ENCODE results near the gene ELMO1. TPM values are rescaled to one million over a fixed set of nuclear protein-coding genes. Genes with fewer than 3 reads are reported as not detected.

The ELMO1 gene
- total and polyA plus RNA-seq, 10 of the 15 experiments (the other 5 are each of a cell fraction or from before 2014, with no cell fraction given) = 22.6 to 85.9 (median 56.6) TPM

DNA sequence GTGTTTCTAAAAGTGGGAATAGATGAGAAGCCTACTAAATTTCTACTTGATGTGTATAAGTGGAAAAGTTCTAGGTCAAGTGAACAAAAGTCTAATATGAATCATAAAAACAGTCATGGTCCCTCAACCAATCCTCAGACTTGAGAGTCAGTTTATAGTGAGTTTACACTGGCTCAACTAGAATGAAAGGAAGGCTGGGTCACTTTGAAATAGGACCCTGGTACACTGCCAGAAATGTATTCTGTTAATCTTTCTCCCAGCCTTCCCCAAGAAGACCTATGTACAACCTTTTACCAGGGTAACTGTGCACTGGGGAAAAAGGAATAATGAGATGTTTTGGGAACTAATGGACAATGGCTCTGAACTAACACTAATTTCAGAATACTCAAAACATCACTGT, 17.3 kb downstream of the ELMO1 start:
- H3K27ac ChIP-seq (ENCODE audit: control insufficient read depth, insufficient read depth) = no peak overlapping the region
- no peak for TF ChIP-seq GATAD2B (conservative IDR thresholded peaks at IDR 0.05; ENCODE audit: low read depth)
- TF ChIP-seq EGR1 (IDR thresholded peaks at IDR 0.05; ENCODE audit: borderline replicate concordance in 1 of 2, low read depth in 2 of 2, low read length in 2 of 2) = no peak
- TF ChIP-seq, protein P1, sequence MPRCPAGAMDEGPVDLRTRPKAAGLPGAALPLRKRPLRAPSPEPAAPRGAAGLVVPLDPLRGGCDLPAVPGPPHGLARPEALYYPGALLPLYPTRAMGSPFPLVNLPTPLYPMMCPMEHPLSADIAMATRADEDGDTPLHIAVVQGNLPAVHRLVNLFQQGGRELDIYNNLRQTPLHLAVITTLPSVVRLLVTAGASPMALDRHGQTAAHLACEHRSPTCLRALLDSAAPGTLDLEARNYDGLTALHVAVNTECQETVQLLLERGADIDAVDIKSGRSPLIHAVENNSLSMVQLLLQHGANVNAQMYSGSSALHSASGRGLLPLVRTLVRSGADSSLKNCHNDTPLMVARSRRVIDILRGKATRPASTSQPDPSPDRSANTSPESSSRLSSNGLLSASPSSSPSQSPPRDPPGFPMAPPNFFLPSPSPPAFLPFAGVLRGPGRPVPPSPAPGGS (IDR thresholded peaks at IDR 0.05; ENCODE audit: borderline replicate concordance, insufficient read depth, low read depth, low read length, poor library complexity, severe bottlenecking) = no peak
- no peak for TF ChIP-seq PBX3 (IDR thresholded peaks at IDR 0.05; ENCODE audit: insufficient replicate concordance, low read depth, low read length)
- ChIA-PET SMC1A (ENCODE audit: uncharacterized antibody, unreplicated experiment) (no interaction called here), RAD21 (ENCODE audit: unreplicated experiment) (no interaction called here), POLR2A (no interaction called here), CTCF (no interaction called here)
- no peaks in the 10 kb centered on the region for H4K20me1 ChIP-seq (ENCODE audit: control insufficient read depth, insufficient read depth)
- no peak overlapping the region for H3K4me3 ChIP-seq
- no peak overlapping the region for H3K4me2 ChIP-seq (ENCODE audit: control insufficient read depth, insufficient read depth)
- no peak for ATAC-seq
- H3K27me3 ChIP-seq (replicated peaks in 1 of 2; ENCODE audit: control insufficient read depth in 2 of 2, insufficient read depth in 2 of 2, low read length in 1 of 2) = no peaks in the 10 kb centered on the region; a peak in 1 of 4 replicates
- in situ Hi-C loops (cut with MboI) = no loop called here
- no peak for DNase-seq (ENCODE audit: low read depth, low spot score)
- no peak overlapping the region for H2AFZ ChIP-seq (ENCODE audit: control insufficient read depth, low read depth, low read length)
- H3K9me3 ChIP-seq (replicated peaks; ENCODE audit: control insufficient read depth, insufficient read depth, low read length) = no peaks in the 10 kb centered on the region
- no peaks in the 10 kb centered on the region for H3K4me1 ChIP-seq (ENCODE audit: control insufficient read depth, insufficient read depth, low read length)
- intact Hi-C loops (cut with micrococcal nuclease; ENCODE audit: unreplicated experiment) = no loop called here
- BruUV-seq (replicated peaks) = no TSS peak
- no peaks in the 10 kb centered on the region for H3K79me2 ChIP-seq (ENCODE audit: control insufficient read depth, insufficient read depth, low read length)
- H3K9ac ChIP-seq (ENCODE audit: control insufficient read depth, insufficient read depth, low read length) = no peak overlapping the region
- H3K36me3 ChIP-seq (ENCODE audit: control insufficient read depth in 2 of 2, insufficient read depth in 2 of 2, low read length in 1 of 2) = no peaks in the 10 kb centered on the region
- no peak for FAIRE-seq

- ChIA-PET RAD21 (ENCODE audit: unreplicated experiment) (no interaction called here), CTCF (no interaction called here), SMC1A (ENCODE audit: uncharacterized antibody, unreplicated experiment) (no interaction called here), POLR2A (no interaction called here)
- BruUV-seq (replicated peaks) = no TSS peak
- no peaks in the 10 kb centered on the region for H3K27me3 ChIP-seq (replicated peaks in 1 of 2; ENCODE audit: control insufficient read depth in 2 of 2, insufficient read depth in 2 of 2, low read length in 1 of 2)
- FAIRE-seq (no peak), ATAC-seq (no peak), DNase-seq (ENCODE audit: low read depth, low spot score) (no peak)
- 67% methylated on average over 6 of the region's 6 CpGs for WGBS (ENCODE audit: insufficient coverage, insufficient replicate concordance, low lambda C conversion rate, missing lambda C conversion rate)
- no peak overlapping the region for H3K9ac ChIP-seq (ENCODE audit: control insufficient read depth, insufficient read depth, low read length)
- no peaks in the 10 kb centered on the region for H3K9me3 ChIP-seq (replicated peaks; ENCODE audit: control insufficient read depth, insufficient read depth, low read length)
- no peaks in the 10 kb centered on the region for H3K36me3 ChIP-seq (ENCODE audit: control insufficient read depth in 2 of 2, insufficient read depth in 2 of 2, low read length in 1 of 2)
- no peaks in the 10 kb centered on the region for H3K4me1 ChIP-seq (ENCODE audit: control insufficient read depth, insufficient read depth, low read length)
- H3K4me2 ChIP-seq (ENCODE audit: control insufficient read depth, insufficient read depth) = no peak overlapping the region
- no peak overlapping the region for H3K27ac ChIP-seq (ENCODE audit: control insufficient read depth, insufficient read depth)
- H2AFZ ChIP-seq (ENCODE audit: control insufficient read depth, low read depth, low read length) = no peak overlapping the region
- H3K79me2 ChIP-seq (ENCODE audit: control insufficient read depth, insufficient read depth, low read length) = no peaks in the 10 kb centered on the region
- H3K4me3 ChIP-seq = no peak overlapping the region
- H4K20me1 ChIP-seq (ENCODE audit: control insufficient read depth, insufficient read depth) = no peaks in the 10 kb centered on the region
- in situ Hi-C loops (cut with MboI) = no loop called here
- intact Hi-C loops (cut with micrococcal nuclease; ENCODE audit: unreplicated experiment) = no loop called here
- TF ChIP-seq KLF5 (IDR thresholded peaks at IDR 0.05; ENCODE audit: partially characterized antibody) (no peak), BACH1 (IDR thresholded peaks at IDR 0.05; ENCODE audit: borderline replicate concordance) (no peak), ZNF207 (IDR thresholded peaks at IDR 0.05; ENCODE audit: borderline replicate concordance) (no peak), CHD4 (IDR thresholded peaks at IDR 0.05) (no peak), ASH2L (IDR thresholded peaks at IDR 0.05; ENCODE audit: borderline replicate concordance, low read depth) (no peak), CHD2 (IDR thresholded peaks at IDR 0.05; ENCODE audit: borderline replicate concordance, low read depth, low read length) (no peak), WRNIP1 (IDR thresholded peaks at IDR 0.05; ENCODE audit: borderline replicate concordance, low read depth, low read length) (no peak), NBN (IDR thresholded peaks at IDR 0.05) (no peak), NFYB (IDR thresholded peaks at IDR 0.05; ENCODE audit: insufficient read depth, low read depth, low read length) (no peak), BCL11A (IDR thresholded peaks at IDR 0.05; ENCODE audit: low read depth, low read length) (no peak), ZNF274 (IDR thresholded peaks at IDR 0.05; ENCODE audit: insufficient read depth, insufficient read length) (no peak), PAX8 (IDR thresholded peaks at IDR 0.05) (no peak)
- TF ChIP-seq, protein P2, sequence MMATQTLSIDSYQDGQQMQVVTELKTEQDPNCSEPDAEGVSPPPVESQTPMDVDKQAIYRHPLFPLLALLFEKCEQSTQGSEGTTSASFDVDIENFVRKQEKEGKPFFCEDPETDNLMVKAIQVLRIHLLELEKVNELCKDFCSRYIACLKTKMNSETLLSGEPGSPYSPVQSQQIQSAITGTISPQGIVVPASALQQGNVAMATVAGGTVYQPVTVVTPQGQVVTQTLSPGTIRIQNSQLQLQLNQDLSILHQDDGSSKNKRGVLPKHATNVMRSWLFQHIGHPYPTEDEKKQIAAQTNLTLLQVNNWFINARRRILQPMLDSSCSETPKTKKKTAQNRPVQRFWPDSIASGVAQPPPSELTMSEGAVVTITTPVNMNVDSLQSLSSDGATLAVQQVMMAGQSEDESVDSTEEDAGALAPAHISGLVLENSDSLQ (IDR thresholded peaks at IDR 0.05) = no peak
Measured at GRCh38 chr7:37430640-37431039, 18.0 kb downstream of the ELMO1 start.

Data from GM12878 (cell line).